Epithelial cell of esophagus (primary cell): ENCODE measurements around the gene CUL9.

Source experiments
- DNase-seq: peaks from one replicate; pipeline ENCODE4 v3.0.0; 2010; ENCODE audit warnings: low read depth
- H3K4me3 ChIP-seq: 2 replicates; pipeline ENCODE4 v1.5.1; 2011; ENCODE audit warnings: mild to moderate bottlenecking, low read length, control low read depth
- TF ChIP-seq, protein P1 (sequence below): IDR thresholded peaks from 2 replicates; pipeline ENCODE4 v1.5.1; 2011; ENCODE audit warnings: low read depth, mild to moderate bottlenecking, low read length, control low read depth, inconsistent platforms; ENCODE audit not compliant: insufficient read depth; ENCODE audit errors: missing control alignments

The CUL9 gene

DNA sequence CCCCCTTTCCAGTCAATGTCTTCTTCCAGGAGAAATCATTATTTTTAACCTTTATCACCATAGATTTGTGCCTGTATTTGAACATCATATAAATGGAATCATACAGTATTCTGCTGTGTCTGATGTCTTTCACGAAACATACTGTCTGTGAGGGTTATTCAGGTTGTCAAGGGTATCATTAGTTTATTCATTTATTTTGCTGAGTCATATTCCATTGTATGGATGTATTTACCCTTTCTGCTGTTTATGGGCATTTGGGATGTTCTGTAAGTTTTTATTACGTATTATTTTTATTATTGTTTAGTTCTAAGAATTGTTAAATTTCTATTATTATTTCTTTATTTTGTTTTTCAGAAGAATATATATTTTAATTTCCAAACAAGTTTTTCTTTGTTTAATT is 25.3 kb downstream of the CUL9 start:
- no peak for DNase-seq
- TF ChIP-seq, protein P1, sequence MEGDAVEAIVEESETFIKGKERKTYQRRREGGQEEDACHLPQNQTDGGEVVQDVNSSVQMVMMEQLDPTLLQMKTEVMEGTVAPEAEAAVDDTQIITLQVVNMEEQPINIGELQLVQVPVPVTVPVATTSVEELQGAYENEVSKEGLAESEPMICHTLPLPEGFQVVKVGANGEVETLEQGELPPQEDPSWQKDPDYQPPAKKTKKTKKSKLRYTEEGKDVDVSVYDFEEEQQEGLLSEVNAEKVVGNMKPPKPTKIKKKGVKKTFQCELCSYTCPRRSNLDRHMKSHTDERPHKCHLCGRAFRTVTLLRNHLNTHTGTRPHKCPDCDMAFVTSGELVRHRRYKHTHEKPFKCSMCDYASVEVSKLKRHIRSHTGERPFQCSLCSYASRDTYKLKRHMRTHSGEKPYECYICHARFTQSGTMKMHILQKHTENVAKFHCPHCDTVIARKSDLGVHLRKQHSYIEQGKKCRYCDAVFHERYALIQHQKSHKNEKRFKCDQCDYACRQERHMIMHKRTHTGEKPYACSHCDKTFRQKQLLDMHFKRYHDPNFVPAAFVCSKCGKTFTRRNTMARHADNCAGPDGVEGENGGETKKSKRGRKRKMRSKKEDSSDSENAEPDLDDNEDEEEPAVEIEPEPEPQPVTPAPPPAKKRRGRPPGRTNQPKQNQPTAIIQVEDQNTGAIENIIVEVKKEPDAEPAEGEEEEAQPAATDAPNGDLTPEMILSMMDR, result no peak
- no peak overlapping the region for H3K4me3 ChIP-seq

DNA sequence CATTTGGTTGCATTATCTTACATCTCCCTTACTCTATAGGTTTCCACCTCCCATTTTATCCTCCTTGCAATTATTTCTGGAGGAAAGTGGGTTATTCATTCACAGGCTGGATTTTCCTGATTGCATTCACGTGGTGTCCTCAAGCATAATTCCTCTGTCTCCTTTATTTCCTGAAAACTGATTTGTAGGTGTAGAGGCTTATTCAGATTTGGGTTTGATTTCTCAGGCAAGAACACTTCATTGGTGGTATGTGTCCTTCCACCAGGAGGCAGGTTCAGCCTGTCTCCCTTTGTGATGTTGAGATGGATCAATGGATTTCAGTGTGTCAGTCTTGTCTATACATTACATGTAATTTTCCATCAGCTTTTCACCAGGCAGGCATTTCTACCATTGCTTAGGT is 30.0 kb downstream of the CUL9 start:
- no peak for DNase-seq
- H3K4me3 ChIP-seq, result no peak overlapping the region
- TF ChIP-seq, protein P1, result no peak

DNA sequence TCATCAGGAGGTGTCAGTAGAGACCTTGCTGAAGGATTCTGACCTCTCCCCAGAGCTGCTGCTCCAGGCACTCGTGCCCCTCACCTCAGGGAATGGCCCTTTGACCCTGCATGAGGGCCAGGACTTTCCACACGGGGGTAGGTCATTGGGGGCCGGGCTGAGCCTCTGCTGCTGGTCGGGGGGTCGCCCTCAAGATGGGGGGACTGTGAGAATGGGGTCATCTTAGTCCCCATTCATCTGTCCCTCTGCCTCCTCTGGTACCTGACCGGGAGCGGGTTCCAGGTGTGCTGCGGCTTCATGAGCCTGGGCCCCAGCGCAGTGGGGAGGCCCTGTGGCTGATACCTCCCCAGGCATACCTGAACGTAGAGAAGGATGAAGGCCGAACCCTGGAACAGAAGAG is 31.4 kb downstream of the CUL9 start:
- TF ChIP-seq, protein P1, result no peak
- H3K4me3 ChIP-seq, result no peak overlapping the region
- DNase-seq, result no peak

DNA sequence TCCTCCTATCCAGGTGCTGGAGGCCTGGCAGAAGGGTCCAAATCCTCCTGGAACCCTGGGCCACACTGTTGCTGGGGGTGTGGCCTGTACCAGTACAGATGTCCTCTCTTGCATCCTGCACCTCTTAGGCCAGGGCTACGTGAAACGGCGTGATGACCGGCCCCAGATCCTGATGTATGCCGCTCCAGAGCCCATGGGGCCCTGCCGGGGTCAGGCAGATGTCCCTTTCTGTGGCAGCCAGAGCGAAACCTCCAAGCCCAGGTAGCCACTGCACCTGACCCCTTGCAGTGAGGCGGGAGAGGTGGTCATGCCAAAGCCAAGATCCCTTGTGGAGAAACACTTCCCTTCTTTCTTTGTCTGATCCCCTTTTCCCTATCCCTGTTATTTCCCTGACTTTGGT is 33.1 kb downstream of the CUL9 start:
- TF ChIP-seq, protein P1, result no peak

DNA sequence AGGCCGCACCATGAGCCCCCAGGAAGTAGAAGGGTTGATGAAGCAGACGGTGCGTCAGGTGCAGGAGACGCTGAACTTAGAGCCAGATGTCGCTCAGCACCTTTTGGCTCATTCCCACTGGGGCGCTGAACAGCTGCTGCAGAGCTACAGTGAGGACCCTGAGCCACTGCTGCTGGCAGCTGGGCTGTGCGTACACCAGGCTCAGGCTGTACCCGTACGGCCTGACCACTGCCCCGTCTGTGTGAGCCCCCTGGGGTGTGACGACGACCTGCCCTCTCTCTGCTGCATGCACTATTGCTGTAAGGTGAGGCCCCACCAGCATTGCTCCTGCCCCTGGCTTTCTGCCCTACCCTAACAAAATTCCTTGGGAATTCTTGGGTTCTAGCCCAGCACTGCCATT is 34.2 kb downstream of the CUL9 start:
- TF ChIP-seq, protein P1, result no peak
- no peak for DNase-seq
- H3K4me3 ChIP-seq, result no peak overlapping the region

More for the DNA sequence above, 33.1 kb downstream of the CUL9 start:
- no peak overlapping the region for H3K4me3 ChIP-seq
- DNase-seq, result no peak

DNA sequence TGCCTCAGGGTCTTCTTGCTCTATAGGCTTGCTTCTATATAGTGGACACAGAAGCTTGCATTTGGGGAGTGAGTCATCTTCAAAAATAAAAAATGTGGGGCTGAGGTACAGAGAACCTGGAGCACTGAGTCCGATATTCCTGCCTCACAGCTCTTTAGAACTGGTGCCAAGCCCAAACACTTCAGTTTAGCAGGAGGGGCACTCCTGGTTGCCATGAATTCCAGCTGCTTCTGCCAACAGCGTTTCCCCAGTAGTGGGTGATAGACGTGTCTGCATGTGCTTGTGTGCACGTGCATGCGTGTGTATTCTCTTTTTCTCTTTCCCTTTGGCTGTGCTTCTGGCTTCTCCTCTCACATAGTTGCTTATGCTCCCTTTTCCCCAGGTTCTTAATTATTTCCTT is 35.4 kb downstream of the CUL9 start:
- no peak for DNase-seq
- H3K4me3 ChIP-seq, result no peak overlapping the region
- TF ChIP-seq, protein P1, result no peak

DNA sequence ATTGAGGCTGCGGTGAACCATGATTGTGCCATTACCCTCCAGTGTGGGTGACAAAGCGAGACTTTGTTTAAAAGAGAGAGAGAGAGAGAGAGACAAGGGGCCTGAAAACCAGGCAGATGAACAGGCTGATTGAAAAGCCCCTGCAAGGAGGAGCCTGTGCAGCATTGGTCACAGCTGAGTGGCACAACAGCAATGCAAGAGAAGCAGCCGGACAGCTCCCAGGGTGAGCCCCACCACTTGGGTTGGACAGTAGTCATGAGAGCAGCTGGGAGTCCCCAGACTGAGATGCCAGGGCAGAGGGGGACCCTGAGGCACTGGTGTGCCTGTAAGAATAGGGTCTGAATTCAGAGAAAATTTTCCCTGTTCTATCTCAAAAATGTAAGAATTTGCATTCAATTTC is 37.1 kb downstream of the CUL9 start:
- no peak for DNase-seq
- no peak overlapping the region for H3K4me3 ChIP-seq
- TF ChIP-seq, protein P1, result no peak
